AG04449 (cell line): ENCODE measurements around the gene SLC30A3.

Experiments
- CTCF ChIA-PET: fragments of 350-600 bp; formaldehyde crosslinking; extraction: SDS; loops from one replicate; lab custom pipeline; 2021; ENCODE audit warnings: antibody characterized with exemption; lab: Yijun Ruan, JAX
- POLR2A ChIA-PET: fragments of 400-600, 350-600 bp; formaldehyde crosslinking; extraction: SDS; loops from one replicate; lab custom pipeline; 2020; ENCODE audit warnings: antibody characterized with exemption, inconsistent platforms; lab: Yijun Ruan, JAX
- DNase-seq: peaks from one replicate; pipeline ENCODE4 v3.0.0-alpha.2; 2010; ENCODE audit warnings: low read depth, low spot score
- H3K4me3 ChIP-seq: 2 replicates; pipeline ENCODE4 v1.5.1; 2011; ENCODE audit warnings: low read depth, mild to moderate bottlenecking, control low read depth, low read length
- CTCF ChIP-seq: IDR thresholded peaks from one replicate; pipeline ENCODE4 v1.5.1; 2011; ENCODE audit warnings: mild to moderate bottlenecking, moderate library complexity, low read length, control low read depth, inconsistent platforms; ENCODE audit not compliant: insufficient read depth; ENCODE audit errors: missing control alignments

SLC30A3 gene

GRCh38 chr2:27237341-27237945, 25.4 kb downstream of the SLC30A3 start:
- DNase-seq: no peak
- ChIA-PET CTCF (interaction anchor here (0.6 to 1.3 kb wide), 3 partner anchors 27 to 139 kb away, joined by 3 read pairs; no protein-coding TSS in a partner anchor), POLR2A (no interaction called here)
- TF ChIP-seq CTCF: no peak
- H3K4me3 ChIP-seq: no peak overlapping the region

DNA sequence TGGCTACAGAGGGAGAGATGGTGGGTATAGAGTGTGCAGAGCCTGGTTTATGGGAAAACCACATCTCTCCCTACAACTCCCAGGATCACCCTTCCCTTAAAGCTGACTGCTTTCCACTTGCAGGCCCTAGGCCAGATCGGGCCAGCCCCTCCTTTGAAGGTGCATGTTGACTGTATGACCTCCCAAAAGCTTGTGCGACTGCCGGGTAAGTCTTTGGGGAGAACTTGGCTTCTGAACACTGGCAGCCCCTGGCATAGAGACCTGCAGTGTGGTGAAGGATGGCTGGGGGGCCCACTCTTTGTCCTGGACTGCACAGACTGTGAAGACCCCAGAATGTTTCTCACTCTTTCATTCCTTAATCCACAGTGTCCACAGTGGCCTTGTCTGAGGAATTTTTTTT, 26.2 kb downstream of the SLC30A3 start:
- ChIA-PET POLR2A (no interaction called here), CTCF (interaction anchor here (1.0 to 1.3 kb wide), 4 partner anchors 11 to 66 kb away, joined by 3 to 4 read pairs (median 3); no protein-coding TSS in a partner anchor)
- TF ChIP-seq CTCF: no peak
- no peak for DNase-seq
- no peak overlapping the region for H3K4me3 ChIP-seq

DNA sequence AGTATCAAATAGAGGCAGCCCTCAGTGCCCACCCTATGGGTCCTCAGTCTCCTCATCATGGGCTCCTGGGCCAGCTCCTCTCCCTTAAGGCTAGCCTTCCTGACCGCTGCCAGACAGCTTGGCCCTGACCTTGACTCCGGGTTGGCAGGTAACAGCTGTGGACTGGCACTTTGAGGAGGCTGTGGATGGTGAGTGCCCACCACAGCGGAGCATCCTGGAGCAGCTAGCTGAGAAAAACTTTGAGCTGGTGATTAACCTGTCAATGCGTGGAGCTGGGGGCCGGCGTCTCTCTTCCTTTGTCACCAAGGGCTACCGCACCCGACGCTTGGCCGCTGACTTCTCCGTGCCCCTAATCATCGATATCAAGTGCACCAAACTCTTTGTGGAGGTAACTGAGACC, 26.7 kb downstream of the SLC30A3 start:
- TF ChIP-seq CTCF: no peak
- CTCF ChIA-PET: interaction anchor here (1.0 to 1.2 kb wide), 3 partner anchors 10 to 67 kb away, joined by 3 to 4 read pairs (median 3); no protein-coding TSS in a partner anchor
- POLR2A ChIA-PET: no interaction called here
- no peak for DNase-seq
- no peak overlapping the region for H3K4me3 ChIP-seq

DNA sequence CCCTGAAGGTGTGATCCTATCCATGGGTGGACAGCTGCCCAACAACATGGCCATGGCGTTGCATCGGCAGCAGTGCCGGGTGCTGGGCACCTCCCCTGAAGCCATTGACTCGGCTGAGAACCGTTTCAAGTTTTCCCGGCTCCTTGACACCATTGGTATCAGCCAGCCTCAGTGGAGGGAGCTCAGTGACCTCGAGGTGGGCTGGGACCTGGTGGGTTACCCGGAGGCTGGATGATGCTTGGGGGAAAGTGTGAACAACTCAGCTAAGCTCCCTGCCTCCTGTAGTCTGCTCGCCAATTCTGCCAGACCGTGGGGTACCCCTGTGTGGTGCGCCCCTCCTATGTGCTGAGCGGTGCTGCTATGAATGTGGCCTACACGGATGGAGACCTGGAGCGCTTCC, 29.5 kb downstream of the SLC30A3 start:
- CTCF ChIA-PET: interaction anchor here (1.5 to 5.7 kb wide), 4 partner anchors 32 to 135 kb away, joined by 4 to 20 read pairs (median 11); no protein-coding TSS in a partner anchor
- no peak overlapping the region for H3K4me3 ChIP-seq
- no peak for DNase-seq
- POLR2A ChIA-PET: no interaction called here
- TF ChIP-seq CTCF: no peak

- H3K4me3 ChIP-seq: no peak overlapping the region
- DNase-seq: no peak
- POLR2A ChIA-PET: interaction anchor here (1.0 to 1.4 kb wide), 3 partner anchors 10 to 19 kb away, joined by 3 read pairs; no protein-coding TSS in a partner anchor
- no peak for TF ChIP-seq CTCF
- CTCF ChIA-PET: interaction anchor here (1.1 to 5.7 kb wide), 4 partner anchors 33 to 133 kb away, joined by 3 to 20 read pairs (median 8); no protein-coding TSS in a partner anchor
These were observed 30.9 kb downstream of the SLC30A3 start for GRCh38 chr2:27231921-27232320.

- no peak for DNase-seq
- no peak for TF ChIP-seq CTCF
- POLR2A ChIA-PET: no interaction called here
- no peak overlapping the region for H3K4me3 ChIP-seq
- CTCF ChIA-PET: no interaction called here
These were observed 35.3 kb downstream of the SLC30A3 start for GRCh38 chr2:27227501-27227900.
